Right ventricle myocardium inferior (tissue), 1 donor: ENCODE data around the gene PDZD11. TPM values are rescaled to one million over a fixed set of nuclear protein-coding genes. Genes with fewer than 3 reads are reported as not detected.
A peak's percentile ranks its signal among the peaks of the same experiment; 100 is the strongest.
"Not testable (repeated sequence)": the region's sequence is repeated elsewhere in the genome, so short reads cannot be mapped to it uniquely, and the experiment has no call there.

Source experiments
- ATAC-seq: fragments of 200-7000 bp; cut with Tn5 transposase; one replicate; pipeline ENCODE4 v1.9.1; 2020; ENCODE audit warnings: mild to moderate bottlenecking, moderate library complexity
- DNase-seq: peaks from one replicate; pipeline ENCODE4 v3.0.0; 2021; ENCODE audit errors: missing footprints
- intact Hi-C: fragments of 100-400 bp; cut with DNase I; formaldehyde crosslinking; loops from one replicate; pipeline ENCODE4 v1.11.0; 2022
- long read RNA-seq: library from polyadenylated mRNA; unstranded; transcript quantifications from one replicate; pipeline ENCODE4 v2.0.0, GENCODE V29; 2021
- total RNA-seq: library from RNA; stranded (reverse); fragmentation: NEBNext Ultra II Directional; extraction: Animal tissue kit (Norgen Biotek cat#: 25700); gene quantifications from one replicate; pipeline ENCODE4 v1.2.1, GENCODE V29; 2021
- donor health status: DM: no; HTN: yes; CAD: no; lungs with severe emphysema.

Gene PDZD11, protein sequence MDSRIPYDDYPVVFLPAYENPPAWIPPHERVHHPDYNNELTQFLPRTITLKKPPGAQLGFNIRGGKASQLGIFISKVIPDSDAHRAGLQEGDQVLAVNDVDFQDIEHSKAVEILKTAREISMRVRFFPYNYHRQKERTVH
- total RNA-seq: 33.9 TPM
- long read RNA-seq, transcript PDZD11-201 (7 exons, 1,043 nt): major isoform, 13 of 17 reads
- long read RNA-seq, partial matches to known transcripts: 2 of 17 reads
- long read RNA-seq, other reads (novel, unspliced or antisense): 1 of 17 reads

DNA sequence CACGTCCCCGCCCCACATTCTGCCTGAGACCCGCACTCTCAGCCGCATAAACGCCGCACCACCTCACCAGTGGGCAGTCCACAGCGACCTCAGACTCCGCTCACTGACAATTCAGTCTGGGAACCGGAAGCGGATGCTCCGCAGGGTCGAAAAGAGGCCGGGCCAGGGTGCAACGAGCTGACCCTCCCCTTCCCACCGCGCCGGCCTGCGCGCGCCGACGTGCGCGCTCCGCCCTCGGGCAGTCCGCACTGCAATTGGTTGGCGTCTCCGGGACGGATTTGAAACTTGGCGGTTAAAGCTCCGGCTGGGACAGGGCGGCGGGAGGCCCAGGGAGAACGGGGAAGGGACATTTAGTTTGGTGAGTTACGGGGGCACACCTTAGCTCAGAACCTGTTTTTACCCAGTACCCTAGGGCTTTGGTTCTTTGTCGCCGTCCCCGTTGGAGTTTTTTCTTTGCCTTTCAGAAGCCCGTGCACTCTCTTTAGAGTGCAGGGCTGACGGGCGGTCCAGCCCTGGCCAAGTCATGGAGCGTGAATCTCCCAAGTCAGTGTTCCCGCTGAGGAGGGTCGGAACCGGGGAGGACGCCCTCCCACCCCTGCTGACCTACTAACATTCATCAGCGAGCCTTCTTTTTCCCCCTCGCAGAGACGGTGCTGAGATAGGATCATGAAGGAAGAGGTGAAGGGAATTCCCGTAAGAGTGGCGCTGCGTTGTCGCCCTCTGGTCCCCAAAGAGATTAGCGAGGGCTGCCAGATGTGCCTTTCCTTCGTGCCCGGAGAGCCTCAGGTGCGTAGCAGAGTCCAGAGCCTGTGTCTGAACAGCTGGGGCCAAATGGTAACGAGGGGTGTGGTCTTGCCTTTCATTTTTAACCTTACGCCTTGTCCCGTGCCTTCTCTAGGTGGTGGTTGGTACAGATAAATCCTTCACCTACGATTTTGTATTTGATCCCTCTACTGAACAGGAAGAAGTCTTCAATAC lies at the start of gene PDZD11, which contains the start of gene KIF4A:
TSS of gene PDZD11 (minus strand) at position 135 of the 978 bp plus-strand sequence. CDS start 586 bp downstream, outside the sequence.
TSS of gene KIF4A (plus strand) at position 312 of the 978 bp plus-strand sequence. CDS start at position 667, 355 bp downstream.
- intact Hi-C loops: no loop called here

DNA sequence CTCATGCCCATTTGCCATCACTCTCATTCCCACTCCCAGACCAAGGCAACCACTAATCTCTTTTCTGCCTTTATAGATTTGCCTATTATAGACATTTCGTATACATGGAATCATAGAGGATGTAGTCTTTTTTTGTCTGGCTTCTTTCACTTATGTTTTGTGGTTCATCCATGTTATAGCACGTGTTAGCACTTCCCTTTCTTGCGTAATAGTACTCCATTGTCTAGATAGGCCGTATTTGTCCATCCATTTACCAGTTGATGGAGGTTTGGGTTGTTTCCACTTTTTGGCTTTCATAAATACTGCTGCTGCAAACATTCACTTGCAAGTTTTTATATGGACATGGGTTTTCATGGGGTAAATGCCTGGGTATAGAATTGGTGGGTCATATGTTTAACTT lies 48.6 kb upstream of the PDZD11 start:
- intact Hi-C loops: no loop called here
- DNase-seq (no peak), ATAC-seq (no peak)

More for the DNA sequence above, at the start of gene PDZD11, which contains the start of gene KIF4A:
- peak; percentile 81 for DNase-seq
- peak; percentile 100 for ATAC-seq

DNA sequence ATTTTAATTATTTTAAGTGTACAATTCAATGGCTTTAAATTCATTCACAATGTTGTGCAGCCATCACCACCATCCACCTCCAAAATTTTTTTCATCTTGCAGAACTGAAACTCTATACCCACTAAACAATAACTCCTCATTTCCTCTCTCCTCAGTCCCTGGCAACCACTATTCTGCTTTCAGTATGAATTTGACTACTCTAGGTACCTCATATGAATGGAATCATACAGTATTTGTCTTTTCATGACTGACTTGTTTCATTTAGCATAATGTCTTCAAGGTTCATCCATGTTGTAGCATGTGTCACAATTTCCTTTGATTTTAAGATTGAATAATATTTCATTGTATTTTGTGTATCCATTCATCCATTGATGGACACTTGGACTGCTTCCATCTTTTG lies 47.0 kb upstream of the PDZD11 start:
- DNase-seq (no peak), ATAC-seq (no peak)
- intact Hi-C loops: no loop called here

DNA sequence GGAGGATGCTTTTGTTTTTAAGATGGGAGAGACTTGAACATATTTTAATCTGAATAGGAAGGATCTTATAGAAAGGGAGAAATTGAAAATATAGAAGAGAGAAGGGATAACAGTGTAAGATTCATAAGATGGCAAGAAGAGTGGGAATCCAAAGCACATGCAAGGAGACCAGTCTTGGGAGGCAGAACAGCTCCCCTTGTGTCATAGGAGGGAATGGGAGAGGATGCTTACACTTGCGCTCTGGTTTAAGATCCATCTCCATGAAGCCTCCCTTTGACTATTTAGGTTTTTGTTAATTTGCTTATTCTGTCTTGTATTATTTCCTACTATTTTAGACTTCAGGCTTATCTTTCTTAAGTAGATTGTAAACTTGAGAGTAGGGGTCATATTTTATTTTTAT lies 42.9 kb upstream of the PDZD11 start:
- ATAC-seq (no peak), DNase-seq (no peak)
- intact Hi-C loops: no loop called here

DNA sequence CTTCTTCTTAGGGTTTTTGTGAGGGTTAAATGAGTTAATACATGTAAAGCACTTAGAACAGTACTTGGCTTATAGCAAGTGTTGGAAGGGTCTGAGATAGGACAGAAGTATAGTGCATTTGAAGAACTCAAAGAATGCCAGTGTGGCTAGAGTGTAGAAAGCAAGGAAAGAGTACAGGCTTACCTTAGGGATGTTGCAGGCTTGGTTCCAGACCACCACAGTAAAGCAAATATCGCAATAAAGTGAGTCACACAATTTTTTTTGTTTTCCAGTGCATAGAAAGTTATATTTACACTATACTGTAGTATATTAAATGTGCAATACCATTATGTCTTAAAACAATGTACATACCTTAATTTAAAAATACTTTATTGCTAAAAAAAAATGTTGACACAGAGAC lies 41.4 kb upstream of the PDZD11 start:
- intact Hi-C loops: no loop called here
- ATAC-seq: no peak
- DNase-seq: no peak

DNA sequence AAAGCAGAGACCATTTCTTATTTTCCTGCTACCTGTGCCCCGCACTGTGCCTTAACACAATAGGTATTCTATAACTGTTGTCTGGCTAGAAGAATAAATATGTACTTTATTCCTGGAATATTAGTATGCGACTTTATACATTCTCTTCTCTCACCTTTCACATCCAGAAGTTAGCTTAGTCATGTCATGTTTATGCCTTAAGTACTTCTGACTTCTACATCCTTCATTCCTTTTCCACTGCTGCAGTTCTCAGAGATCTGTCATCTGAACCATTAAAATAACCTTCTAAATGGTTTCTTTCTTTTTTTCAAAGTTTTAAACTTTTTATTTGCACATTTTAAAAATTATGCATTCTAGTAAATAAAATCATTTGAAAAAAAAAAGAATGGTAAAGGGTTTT lies 34.6 kb upstream of the PDZD11 start:
- DNase-seq (no peak), ATAC-seq (no peak)
- intact Hi-C loops: no loop called here

DNA sequence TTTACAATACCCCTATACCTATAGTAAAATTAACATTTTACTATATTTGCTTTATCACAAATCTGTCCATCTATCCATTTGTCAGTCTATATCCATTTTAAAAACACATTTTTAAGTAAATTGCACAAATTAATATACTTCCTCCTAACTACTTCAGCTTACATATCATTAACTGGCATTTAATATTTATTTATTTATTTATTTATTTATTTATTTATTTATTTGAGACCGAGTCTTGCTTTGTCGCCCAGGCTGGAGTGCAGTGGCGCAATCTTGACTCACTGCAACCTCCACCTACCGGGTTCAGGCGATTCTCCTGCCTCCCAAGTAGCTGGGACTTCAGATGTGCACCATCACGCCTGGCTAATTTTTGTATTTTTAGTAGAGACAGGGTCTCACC lies 33.9 kb upstream of the PDZD11 start:
- not testable (repeated sequence) for DNase-seq, ATAC-seq

DNA sequence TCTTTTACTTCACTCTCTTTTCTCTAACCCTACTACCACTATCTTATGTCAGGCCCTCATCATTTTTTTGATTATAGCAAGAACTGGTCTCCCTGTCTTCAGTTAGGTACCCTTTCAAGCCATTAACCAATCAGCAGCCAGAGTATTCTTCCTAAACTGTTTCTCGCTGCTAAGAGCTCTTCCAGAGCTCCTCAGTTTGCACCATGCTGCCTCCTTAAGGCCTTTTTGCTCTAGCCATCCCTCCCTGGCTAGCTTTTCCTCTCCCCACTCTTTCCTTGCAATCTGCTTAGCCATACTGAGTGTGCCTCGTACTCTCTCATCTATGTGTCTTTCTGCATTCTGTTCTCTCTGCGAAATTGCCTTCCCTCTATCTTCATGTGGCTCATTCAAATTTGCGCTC lies 33.1 kb upstream of the PDZD11 start:
- ATAC-seq: no peak
- DNase-seq: no peak
- intact Hi-C loops: no loop called here

More for the DNA sequence above, 33.9 kb upstream of the PDZD11 start:
- intact Hi-C loops: not testable (repeated sequence)

DNA sequence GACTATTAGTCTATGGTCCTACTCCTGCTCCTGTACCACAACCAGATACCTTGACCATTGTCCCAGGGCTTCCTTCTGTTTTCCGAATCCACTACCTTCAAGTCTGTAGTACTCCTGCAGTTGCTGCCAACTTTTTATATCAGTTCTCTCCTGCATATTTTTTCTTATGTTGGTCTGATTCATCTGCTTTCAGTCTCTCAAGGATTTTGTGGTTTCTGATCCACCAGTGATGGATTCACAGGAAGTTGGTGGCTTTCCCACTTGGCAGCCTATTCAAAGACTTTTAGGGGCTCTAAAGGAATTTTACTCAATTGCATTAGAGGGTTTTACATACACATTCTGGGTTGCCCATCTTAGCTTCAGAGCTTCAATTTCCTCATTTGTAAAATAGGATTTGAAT lies 23.8 kb upstream of the PDZD11 start:
- DNase-seq: no peak
- no peak for ATAC-seq
- intact Hi-C loops: no loop called here

DNA sequence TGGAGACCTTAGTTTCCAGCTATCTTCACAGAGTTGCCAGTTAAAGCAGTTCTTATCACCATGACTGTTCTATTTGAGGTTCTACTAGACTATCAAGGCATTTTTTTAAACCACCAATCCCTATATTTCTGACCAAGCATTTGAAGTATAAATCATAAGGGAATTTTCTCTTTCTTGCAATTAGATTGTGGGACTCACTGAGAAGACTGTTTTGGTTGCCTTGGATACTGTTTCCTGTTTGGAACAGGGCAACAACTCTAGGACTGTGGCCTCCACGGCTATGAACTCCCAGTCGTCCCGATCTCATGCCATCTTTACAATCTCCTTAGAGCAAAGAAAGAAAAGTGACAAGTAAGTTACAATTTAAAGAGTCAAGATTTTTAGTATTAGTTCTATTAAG lies 12.0 kb upstream of the PDZD11 start:
- intact Hi-C loops: no loop called here
- DNase-seq (no peak), ATAC-seq (no peak)

DNA sequence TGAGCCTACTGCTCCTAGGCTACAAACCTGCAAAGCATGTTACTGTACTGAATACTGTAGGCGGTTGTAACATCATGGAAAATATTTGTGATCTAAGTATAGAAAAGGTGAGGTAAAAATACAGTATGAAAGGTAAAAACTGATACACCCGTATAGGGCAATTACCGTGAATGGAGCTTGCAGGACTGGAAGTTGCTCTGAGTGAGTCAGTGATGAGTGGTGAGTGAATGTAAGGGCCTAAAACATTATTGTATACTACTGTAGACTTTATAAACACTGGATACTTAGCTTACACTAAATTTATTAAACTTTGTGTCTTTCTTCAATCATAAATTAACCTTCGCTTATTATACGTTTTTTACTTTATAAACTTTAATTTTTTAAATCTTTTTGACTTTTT lies 3.9 kb upstream of the PDZD11 start:
- DNase-seq: no peak
- intact Hi-C loops: no loop called here
- no peak for ATAC-seq

DNA sequence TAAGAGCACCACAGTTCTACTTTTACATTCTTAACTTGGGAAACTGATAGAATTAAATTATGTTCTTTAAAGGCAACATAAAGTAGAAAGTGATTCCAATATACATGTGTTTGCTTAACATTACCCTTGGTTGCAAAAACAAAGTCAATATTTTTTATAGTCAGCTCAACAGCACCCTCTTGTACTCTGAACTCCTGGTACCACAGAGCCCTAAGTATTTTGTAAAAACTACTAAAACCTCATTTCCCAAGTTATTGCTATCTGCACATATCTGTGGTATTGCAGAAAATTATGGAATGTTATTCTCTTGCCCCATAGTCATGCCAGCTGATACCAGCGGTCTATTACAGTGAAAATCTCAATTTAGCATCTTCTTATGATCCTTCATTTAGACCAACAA lies 3.1 kb upstream of the PDZD11 start:
- intact Hi-C loops: no loop called here
- DNase-seq (no peak), ATAC-seq (no peak)

DNA sequence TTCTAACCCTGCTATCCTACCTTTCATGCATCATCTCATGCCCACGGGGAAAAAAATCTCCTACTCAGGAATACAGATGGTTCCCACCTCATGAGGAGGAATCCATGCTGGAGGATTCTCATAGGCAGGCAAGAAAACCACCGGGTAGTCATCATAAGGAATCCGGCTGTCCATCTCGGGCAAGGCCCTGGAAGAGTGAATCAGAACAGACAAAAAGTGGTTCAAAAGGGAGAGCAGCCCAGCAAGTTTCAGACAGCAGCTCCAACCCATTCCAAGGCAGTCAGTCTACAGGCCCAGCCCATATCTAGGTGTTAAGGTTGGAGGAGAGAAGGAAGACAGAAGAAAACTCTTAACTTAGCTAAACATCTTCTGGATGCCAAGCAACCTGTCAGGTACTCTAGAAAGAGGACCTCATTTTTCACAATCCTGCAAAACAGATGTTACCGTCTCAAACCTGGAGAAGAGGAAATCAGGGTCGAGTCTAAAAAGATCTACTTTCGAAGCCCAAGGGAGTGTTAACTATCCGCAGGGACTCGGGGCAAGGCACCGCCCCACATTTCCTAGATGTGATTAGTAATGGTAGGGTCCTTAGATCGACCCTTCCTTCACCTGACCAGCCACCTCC lies 447 bp downstream of the PDZD11 start:
- peak; percentile 10 for ATAC-seq
- intact Hi-C loops: no loop called here
- no peak for DNase-seq

DNA sequence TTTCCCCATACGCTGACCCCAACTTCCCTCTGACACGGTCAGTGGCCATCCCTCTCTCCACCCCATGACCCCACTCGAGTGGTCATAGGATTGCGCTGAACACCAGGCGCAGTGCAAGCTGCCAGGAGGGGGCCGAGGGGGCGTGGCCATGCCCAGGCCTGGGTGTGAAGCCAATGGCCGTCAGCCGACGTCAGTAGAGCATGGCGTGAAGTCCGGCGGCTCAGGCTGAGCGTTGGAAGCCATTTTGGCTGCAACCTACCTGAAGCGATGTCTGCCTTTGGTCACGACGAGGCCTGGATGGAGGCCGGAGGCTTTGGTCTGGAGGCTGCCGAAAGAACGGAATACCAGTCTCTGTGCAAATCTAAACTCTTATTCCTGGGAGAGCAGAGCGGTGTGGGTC lies 7.8 kb downstream of the PDZD11 start, which contains the start of gene RAB41:
TSS of gene RAB41 (plus strand) at position 222 of the 400 bp plus-strand sequence. CDS start at position 268, 46 bp downstream.
- no peak for ATAC-seq
- DNase-seq: no peak
- intact Hi-C loops: no loop called here

DNA sequence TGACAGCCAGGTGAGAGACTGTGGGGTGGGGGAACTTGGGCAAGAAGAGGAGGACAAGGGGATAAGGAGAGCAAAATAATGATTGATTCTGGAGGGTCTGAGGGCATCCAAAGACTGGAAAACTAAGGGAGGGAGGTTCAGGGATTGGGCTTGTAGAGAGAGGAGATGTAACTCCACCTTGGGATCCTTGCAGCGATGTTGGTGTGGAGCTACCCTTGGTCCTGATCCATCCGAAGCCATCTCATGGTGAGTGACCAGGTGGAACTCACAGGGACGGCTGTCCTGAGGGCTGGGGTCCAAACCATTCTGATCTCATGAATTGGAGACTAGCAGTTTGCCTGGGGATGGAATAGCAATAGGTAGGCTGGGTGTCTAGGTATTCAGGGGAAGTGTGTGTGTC lies 9.2 kb downstream of the PDZD11 start:
- ATAC-seq: no peak
- DNase-seq: no peak
- intact Hi-C loops: no loop called here

DNA sequence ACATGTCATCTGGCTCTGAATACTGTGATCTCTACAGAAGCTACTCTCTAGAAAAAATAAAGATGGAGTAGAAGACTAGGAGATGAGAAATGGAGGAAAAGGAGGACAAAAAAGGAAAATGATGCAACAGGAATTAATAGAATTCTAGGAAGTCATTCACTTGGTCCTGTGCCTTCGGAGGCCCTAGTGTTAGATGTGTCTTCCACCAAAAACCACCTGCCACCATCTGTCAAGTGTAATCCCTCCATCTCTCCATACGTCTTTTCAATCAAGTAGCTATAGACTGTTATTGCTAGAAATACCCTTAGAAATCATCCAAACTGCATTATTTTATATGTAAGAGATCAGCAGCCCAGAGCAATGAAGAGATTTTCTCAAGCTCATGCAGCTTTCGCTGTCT lies 10.6 kb downstream of the PDZD11 start:
- no peak for DNase-seq
- intact Hi-C loops: no loop called here
- no peak for ATAC-seq

DNA sequence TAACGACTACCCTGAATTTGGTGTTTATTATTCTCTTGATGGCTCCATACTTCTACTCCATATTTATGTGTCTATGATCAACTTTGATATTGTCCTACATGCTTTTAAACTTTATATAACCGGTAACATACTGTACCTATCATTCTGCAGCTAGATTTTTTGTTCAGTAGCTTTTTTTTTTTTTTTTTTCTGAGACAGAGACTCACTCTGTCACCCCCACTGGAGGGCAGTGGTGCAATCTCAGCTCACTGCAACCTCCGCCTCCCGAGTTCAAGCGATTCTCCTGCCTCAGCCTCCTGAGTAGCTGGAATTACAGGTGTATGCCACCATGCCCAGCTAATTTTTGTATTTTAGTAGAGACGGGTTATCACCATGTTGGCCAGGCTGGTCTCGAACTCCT lies 15.7 kb downstream of the PDZD11 start:
- ATAC-seq, DNase-seq, intact Hi-C loops: not testable (repeated sequence)

DNA sequence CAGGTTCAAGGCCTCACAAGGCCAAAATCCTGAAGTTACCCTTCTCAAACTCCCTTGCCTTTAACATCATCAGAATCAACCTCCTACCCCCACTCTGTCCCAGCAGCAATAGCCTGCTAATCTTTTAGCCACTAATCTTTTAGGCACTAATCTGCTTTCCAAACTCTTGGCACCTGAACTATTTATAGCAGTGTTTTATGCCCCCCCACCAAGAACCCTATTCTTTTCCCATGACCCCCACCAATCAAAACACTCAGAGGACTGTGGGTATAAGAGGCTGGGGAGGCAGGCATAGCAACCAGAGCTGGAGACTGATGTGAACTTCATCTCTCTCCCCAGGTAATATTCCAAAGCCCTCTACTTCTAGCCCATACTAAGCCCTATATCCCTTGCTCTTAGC lies 21.7 kb downstream of the PDZD11 start, which contains the start of gene ARR3:
TSS of gene ARR3 (plus strand) at position 301 of the 400 bp plus-strand sequence. CDS start 1,052 bp downstream, outside the sequence.
- DNase-seq: no peak
- intact Hi-C loops: loop anchor here (10.0 kb wide), 1 partner anchor 73 kb away; no protein-coding TSS in a partner anchor
- no peak for ATAC-seq

DNA sequence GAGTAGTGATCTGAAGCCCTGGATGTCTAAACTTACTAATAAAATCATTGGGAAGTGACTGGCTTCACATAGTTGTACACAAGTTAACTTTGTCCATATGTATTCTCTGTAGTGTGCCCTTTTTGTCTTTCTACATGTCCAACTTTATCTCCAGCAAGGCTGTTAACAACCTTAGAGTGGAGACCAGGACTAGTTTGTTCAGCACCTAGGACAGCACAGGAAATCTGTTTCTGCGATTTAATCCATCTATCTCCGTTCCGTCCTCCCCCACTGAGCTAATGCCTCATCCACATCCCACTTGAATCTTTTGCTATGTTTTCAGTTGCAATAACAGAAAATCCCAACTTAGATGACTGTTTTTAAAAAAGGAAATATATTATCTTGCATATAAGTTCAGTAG lies 24.9 kb downstream of the PDZD11 start:
- DNase-seq: no peak
- ATAC-seq: no peak
- intact Hi-C loops: loop anchor here (10.0 kb wide), 1 partner anchor 70 kb away; no protein-coding TSS in a partner anchor
